ENCODE measurements around the gene SAMD13.

SAMD13 gene

GRCh38 chr1:84347271-84347931 is 45.9 kb downstream of the SAMD13 start:
- DNase-seq, result no peak

- DNase-seq, result no peak
These were observed 46.5 kb downstream of the SAMD13 start for GRCh38 chr1:84347932-84348555.

GRCh38 chr1:84348759-84349158 is 47.3 kb downstream of the SAMD13 start:
- no peak for DNase-seq

GRCh38 chr1:84350104-84350503 is 48.6 kb downstream of the SAMD13 start:
- no peak for DNase-seq

DNA sequence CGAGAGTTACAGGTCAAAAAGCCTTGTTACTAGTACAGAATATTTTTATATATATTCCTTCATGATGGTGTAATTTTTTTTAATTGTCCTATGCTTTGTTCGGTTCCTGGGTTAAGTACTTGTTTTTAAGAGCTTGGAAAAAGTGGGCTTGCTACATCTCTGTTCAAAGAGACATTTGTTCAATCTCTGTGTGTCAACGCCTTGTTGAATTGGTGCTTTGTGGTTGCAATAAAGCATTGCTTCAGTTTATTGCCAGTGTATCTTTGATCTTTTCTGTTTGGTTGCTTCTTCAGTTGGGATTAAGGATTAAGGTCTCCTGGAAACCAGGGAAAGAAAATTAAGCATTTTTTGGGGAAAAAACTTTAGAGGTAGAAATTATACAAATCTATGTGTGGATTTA is 49.0 kb downstream of the SAMD13 start:
- no peak for DNase-seq

DNA sequence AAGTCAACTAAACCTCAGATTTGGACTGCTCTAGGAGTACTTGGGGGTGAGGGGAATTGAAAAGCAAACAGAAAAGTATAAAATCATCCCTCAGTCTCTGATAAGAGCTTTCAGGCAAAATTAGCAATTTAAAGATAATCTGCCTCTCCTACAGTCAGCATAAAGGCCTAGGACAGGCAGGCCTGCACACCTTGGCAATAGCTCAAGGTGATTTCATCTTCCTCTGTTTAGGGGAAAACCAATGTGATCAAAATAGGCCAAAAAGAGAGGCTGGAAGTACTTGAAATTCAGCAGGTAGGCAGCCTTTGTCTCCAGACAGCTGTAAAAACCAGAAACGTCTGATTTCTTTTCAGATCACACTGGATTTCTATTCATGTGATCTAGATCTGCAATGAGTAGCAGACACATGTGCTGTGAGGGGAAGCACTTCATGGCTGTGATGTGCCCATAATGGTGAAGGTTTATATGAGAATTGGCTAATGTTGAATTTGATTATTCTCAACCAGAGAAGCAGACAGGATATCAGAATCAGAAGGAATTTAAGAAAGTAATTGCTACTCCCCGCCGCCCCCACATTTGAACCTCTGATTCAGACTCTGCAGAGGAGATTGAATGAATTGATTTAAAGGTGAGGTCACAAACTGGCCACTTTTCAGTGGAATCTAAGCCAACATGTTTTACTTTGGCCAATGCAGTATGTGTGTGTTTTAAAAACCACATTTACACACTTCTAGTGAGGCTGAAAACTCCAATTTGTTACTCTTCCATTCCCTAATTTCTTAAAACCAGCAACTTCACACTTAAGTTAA is 51.0 kb downstream of the SAMD13 start:
- DNase-seq, result no peak

DNA sequence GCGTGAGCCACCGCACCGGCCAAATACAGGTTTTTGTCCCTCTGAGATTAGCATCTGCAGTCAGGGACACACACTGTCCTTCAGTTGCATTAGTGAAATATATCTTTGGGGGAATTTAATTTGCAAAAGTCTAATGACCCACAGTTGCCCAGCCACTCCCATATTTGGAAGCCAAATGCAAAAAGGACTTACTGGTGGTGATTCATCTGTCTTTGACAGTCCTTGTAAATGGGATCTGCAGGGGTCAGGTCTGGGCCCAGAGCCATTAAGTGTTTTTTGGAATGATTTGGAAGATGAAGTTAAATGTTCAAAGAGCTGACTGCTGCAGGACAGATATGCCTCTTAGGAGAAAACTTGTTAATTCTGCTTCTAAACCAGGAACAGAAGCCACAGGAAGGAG is 52.2 kb downstream of the SAMD13 start:
- peak; percentile 4 for DNase-seq

- no peak for DNase-seq
These were observed 54.0 kb downstream of the SAMD13 start for GRCh38 chr1:84355556-84355955.

DNA sequence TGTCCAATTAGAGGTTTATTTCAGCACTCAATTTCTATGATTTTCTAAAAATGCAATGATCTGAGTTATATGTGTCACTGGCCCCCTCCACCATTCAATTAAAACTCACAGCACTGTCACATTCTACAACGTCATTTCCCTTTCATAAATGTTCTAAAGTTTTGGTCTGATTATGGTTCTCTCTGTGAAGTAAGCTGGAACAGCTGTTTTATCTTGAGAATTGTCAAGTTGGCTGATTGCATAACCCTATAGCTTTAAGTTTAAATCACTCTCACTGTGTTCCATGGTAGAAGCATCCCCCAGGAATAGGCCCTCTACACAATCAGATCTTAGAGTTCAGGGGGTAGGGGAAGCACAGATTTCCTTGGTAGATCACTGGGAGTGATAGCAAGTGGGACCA is 55.4 kb downstream of the SAMD13 start:
- DNase-seq, result no peak

DNA sequence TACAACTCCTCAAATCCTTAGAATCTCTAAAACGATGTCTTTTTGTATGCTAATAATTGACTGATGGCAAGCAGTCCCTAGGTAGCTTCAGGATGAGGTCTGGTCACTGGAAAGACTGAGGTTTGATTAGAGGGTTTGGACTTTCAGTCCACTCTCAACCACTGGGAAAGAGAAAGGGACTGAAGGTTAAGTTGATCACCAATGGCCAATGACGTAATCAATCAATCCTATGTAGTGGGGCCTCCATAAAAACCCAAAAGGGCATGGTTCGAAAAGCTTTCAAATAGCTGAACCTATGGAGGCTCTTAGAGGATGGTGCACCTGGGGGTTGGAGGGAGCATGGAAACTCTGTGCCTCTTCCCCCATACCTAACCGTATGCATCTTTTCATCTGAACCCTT is 57.2 kb downstream of the SAMD13 start:
- DNase-seq, result no peak

- DNase-seq, result no peak
These were observed 58.8 kb downstream of the SAMD13 start for GRCh38 chr1:84360316-84360715.

- DNase-seq, result no peak
These were observed 60.3 kb downstream of the SAMD13 start for GRCh38 chr1:84361796-84362195.

DNA sequence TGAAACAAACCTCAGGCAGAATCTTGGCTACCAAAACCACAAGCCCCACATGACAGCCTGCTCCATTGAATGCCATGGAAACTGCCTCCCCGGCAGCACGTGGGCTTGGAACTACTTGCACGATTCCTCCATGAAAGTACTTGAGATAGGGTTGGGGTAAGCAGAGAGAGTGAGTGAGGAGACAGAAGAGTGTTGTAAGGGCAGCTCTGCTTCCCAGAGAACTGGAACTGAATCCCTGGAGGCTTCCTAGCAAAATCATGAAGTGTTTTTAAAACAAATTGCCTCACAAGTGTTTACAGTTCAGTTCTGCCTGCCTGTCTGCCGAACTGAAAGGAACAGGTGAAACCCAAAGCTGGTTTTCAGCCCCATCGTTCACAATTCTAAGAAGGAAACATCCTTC is 61.5 kb downstream of the SAMD13 start:
- DNase-seq, result no peak

DNA sequence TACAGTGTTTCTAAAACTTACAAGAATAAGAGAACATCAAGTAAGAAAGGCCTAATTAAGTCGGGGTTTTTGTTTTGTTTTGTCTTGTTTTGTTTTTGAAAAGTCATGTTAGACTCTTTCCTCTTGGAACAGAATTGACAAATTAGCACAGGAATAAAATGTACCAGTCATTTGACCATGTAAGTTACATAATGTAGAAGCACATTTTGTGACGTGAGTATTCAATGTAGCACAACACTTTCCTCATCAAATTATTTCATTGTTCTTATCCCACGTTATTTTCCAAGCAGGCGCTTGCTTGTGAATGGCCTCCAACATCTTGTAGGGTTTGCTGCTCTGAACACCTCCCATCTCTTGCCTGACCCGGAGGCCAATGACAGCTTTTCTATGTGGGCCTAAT is 62.1 kb downstream of the SAMD13 start:
- DNase-seq, result no peak

- peak; percentile 2 for DNase-seq
These were observed 64.0 kb downstream of the SAMD13 start for GRCh38 chr1:84365225-84366221.

DNA sequence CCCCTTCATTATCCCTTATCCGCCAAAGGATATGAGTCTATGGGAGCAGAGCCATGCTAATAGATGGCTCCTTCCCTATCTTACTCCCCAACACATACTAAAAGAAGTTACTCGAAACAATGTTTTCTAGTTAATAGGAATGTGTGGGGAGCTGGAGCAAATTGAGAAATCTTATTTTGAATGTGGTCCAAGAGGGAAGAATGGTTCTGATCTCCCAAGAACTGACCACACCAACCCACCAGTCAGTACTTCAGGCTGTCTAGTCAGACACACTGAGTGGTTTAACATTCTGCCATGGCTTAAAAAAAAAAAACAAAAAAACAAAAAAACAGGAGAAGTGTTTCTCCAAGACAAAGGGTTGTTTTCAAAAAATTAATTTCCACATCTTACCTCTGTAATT is 65.3 kb downstream of the SAMD13 start:
- DNase-seq, result no peak

DNA sequence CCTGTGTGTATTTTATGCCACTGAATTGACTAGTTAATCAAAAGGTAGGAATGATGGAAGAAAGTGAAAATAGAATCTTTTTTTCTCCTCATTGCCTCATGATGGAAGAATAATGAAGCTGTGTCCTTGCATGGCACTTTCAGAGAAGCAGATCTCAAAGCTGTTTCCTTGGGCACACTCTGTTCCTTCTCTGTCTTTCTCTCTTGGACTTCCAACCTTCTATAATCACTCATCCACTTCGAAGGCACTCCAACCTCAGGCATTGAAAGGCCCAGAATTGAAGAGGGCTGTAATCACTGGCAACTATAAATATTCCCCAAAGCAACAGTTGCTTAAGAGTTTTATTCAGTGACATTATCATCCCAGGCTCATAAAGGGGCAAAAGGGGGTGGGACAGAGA is 65.7 kb downstream of the SAMD13 start:
- no peak for DNase-seq

DNA sequence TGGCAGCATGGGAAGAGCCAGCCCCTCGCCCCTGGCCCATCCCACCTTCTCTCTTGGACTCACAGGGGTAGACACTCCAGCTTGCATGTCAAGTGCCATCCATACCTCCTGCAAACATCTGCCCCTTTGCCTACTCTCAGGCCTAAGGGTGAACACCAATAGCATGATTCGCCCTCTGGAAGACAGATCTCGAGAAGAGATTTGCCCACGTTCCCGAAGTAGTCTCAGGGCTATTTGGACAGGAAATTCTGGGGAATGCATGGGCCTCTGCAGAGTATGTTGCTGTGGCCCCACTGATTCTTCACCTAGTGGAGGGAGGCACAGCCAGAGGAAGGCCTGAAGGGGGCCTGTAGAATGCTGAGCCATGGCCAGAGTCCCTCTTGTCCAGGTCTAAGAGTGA is 66.9 kb downstream of the SAMD13 start:
- no peak for DNase-seq

DNA sequence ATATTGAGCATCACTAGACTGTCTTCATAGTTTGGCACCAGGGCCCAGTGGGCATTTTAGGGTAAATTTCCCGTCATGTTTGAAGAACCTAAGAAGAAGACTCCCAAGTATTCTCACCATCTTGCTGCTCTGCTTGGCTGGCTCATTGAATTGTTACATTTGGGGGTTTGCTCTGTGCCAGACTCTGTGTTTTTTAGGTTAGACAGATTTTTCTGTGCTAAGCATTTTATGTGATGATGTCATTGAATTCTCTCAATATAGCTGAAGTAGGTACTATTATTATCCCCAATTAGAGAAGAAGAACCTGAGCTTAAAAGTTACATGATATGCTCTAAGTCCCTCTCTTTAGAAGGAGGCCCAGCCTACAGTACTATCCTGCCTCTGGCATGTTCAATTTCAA is 68.8 kb downstream of the SAMD13 start:
- no peak for DNase-seq

DNA sequence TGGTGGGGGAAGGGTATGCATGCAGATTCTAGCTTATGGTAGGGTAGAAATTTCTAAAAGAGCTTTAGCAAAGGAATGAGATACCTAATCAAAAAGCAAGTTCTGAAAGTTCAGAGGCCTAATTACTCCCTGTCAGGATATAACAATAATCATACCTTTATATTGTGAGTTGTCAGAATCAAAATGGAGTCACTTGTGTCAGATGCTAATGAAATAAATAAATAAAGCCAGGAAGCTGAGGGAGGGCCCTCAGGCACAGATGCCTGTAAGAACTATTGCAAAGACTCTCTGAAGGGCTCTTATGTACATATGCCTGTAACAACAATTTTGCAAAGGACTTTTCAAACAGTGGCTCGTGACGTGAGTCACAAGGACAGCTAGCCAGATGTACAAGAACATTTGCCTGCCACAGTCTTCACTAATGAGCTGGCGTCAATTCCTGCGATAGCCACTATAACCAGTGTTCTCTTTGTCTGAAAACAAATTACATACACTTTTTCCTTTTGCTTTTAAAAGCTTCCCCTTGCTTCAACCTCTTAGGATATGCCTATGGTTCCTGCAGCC is 69.4 kb downstream of the SAMD13 start:
- DNase-seq, result peak; percentile 3

- DNase-seq, result no peak
These were observed 72.1 kb downstream of the SAMD13 start for GRCh38 chr1:84373436-84374141.

Data from NCI-H69 (cell line).